ENCODE results near the gene KCNJ9. TPM values are rescaled to one million over a fixed set of nuclear protein-coding genes. Genes with fewer than 3 reads are reported as not detected.

Gene KCNJ9
- total and polyA plus RNA-seq, 8 donors = 0.04 to 0.10 (median 0.08) TPM; not detected in 5

GRCh38 chr1:160083968-160084770 lies 2.8 kb downstream of the KCNJ9 start:
- intact Hi-C loops (cut with DNase I) = no loop called here
- no peak overlapping the region for H3K4me3 ChIP-seq
- H3K36me3 ChIP-seq = peaks cover 0 to under 1% of the 10 kb centered on the region in 2 donors
- no peak overlapping the region for H3K27ac ChIP-seq
- H3K27me3 ChIP-seq = peaks cover 40 to 55% of the 10 kb centered on the region in 2 donors
- peak; percentile 57 to 63 for TF ChIP-seq CTCF (IDR thresholded peaks at IDR 0.05)
- no peaks in the 10 kb centered on the region for H3K9me3 ChIP-seq
- DNase-seq = peak in 3 of 4 donors; percentile 69 to 89 (median 76)
- H3K4me1 ChIP-seq = peaks cover 5 to 8% of the 10 kb centered on the region in 2 donors
- ATAC-seq = peak; percentile 93

GRCh38 chr1:160084771-160085321 lies 3.5 kb downstream of the KCNJ9 start:
- no peak for TF ChIP-seq CTCF (IDR thresholded peaks at IDR 0.05)
- Histone ChIP-seq H3K36me3 (peaks cover 0 to 7% of the 10 kb centered on the region in 2 donors), H3K4me3 (no peak overlapping the region), H3K4me1 (peaks cover 5 to 8% of the 10 kb centered on the region in 2 donors), H3K27me3 (peaks cover 33 to 48% of the 10 kb centered on the region in 2 donors), H3K9me3 (no peaks in the 10 kb centered on the region), H3K27ac (no peak overlapping the region)
- DNase-seq (no peak), ATAC-seq (no peak)
- intact Hi-C loops (cut with DNase I) = no loop called here

GRCh38 chr1:160085686-160086455 lies 4.5 kb downstream of the KCNJ9 start:
- Histone ChIP-seq H3K9me3 (no peaks in the 10 kb centered on the region), H3K27ac (no peak overlapping the region), H3K27me3 (peaks cover 23 to 38% of the 10 kb centered on the region in 2 donors), H3K4me3 (no peak overlapping the region), H3K4me1 (peaks cover 5 to 8% of the 10 kb centered on the region in 2 donors), H3K36me3 (peaks cover 0 to 17% of the 10 kb centered on the region in 2 donors)
- intact Hi-C loops (cut with DNase I) = no loop called here
- DNase-seq (peak in 3 of 4 donors; percentile 71 to 90 (median 74)), ATAC-seq (peak; percentile 77)
- peak; percentile 74 to 84 for TF ChIP-seq CTCF (IDR thresholded peaks at IDR 0.05)

GRCh38 chr1:160086456-160086892 lies 5.1 kb downstream of the KCNJ9 start:
- ATAC-seq (no peak), DNase-seq (no peak)
- intact Hi-C loops (cut with DNase I) = no loop called here
- no peak for TF ChIP-seq CTCF (IDR thresholded peaks at IDR 0.05)
- H3K9me3 ChIP-seq = no peaks in the 10 kb centered on the region
- no peak overlapping the region for H3K27ac ChIP-seq
- no peak overlapping the region for H3K4me3 ChIP-seq
- peaks cover 0 to 22% of the 10 kb centered on the region in 2 donors for H3K36me3 ChIP-seq
- peaks cover 5 to 8% of the 10 kb centered on the region in 2 donors for H3K4me1 ChIP-seq
- H3K27me3 ChIP-seq = peaks cover 22 to 32% of the 10 kb centered on the region in 2 donors

Data from left lung (tissue), 10 donors.